Ammon's horn (tissue), 1 donor: ENCODE measurements around the gene FGF14.

Experiments
- DNase-seq: peaks from one replicate; pipeline ENCODE4 v3.0.0-alpha.2; 2016; ENCODE audit warnings: low spot score

FGF14 gene

DNA sequence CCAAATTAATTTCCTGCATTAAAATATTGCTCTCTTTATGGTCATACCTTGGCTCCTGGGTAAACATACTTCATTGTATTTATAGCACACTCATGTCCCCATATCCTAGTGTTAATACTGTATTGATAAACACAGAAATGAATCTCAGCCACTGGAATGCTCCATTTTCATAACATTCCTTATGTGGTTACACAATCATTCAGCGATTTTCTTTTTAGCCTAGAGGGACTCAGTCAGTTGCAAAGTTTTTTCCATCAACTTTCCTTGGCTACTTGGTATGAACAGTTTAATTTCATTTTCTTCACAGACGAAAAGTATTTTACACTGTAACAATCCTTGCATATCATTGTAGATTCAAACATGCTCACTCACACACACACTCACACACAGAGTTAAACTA is 471.5 kb downstream of the FGF14 start:
- no peak for DNase-seq

DNA sequence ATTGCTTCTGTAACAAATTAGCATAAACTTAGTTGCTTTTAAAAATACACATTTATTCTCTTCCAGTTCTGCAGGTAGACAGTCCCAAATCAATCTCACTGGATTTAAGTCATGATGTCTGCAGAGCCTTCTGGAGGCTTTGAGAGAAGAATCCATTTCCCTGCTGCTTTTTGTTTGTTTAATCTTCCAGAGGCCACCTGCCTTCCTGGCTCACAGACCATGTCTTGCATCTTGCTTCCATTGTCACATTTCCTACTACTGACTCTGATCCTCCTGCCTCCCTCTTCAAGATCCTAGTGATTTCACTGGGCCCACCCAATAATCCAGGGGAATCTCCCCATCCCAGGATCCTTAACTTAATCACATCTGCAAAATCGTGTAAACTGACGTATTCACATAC is 476.1 kb downstream of the FGF14 start:
- no peak for DNase-seq

DNA sequence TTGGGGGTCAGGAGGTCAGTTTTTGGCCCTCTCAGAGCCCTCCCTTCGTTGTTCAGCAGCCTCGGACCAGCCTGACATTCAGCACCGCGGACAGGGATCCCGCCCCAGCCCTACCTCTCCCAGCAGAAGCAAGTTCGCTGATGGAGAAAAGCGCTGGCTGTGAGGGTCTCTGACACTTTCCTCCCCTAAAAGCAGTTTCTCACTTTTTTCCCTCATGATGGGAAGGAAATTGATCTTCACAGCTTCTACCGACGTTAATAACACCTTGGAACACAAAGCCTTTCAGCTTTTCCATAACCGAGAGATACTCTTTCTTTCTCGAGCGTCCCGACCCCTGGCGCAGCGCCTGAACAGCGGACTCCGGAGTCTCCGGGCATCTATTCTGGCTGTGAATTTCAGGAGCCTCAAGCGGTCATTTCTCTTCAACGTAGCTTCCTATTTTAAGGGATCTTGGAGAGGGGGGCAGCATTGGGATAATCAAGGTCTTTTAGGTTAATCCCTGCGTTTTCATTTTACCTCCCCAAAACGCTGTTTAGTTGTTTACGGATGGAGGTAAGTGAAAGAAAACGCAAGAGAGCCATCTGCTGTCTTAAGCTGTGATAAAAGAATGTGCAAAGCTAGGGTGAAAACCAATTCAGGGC is 482.2 kb downstream of the FGF14 start:
- DNase-seq, result peak; percentile 20

DNA sequence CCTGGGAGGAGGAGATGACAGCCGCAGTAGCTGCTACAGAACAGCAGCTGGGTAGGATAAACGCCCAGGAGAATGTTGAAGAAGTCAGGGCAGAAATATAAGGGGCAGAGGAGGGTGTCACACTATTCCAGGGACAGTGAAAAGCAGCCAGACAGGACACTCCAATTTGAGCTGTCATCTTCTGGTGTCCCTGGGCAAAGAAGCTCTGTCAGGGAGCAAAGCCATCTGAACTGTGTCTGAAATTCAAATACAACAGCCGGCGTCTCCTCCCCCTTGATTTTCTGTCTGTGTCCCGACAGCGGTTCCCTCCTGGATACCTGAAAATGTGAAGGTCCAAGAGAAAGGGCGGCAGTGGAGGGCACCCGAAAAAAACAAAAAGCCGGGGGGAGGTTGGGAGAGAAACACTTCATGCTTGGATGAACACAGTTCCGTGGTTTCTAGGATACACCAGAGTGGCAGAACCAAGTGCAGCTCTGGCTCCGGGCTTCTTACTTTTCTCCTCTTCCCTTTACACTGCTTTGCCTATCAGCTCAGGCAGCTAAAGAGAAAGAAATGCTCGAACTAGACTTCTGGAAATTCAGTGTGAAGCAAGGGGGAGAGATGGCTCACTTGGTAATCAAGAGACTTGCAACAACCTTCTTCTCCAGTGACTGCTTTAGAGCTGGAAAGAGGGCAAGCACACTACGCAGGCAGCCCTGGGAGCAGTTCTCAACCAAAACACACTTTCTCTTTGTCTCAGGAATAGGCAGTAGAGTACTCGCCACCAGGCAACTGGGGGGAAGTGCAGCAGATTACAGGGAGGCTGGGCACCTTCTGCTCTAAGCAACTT is 483.8 kb downstream of the FGF14 start:
- DNase-seq, result peak; percentile 40

DNA sequence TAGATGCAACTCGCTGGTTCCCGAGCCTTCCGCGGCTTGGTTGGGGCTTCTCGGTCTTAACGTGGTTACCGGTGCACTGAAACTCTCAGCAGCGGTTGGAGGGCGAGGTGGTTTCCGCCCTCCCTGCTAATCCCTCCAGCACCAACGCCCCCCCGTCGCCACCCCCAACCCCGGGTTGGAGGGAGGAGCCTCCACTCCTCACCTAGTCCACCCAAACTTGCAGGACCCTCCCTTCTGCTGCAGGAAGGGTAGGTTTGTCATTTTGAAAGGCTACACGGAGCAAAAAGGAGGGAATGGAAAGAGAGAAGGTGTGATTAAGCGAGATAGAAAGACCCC is 484.4 kb downstream of the FGF14 start:
- no peak for DNase-seq

DNA sequence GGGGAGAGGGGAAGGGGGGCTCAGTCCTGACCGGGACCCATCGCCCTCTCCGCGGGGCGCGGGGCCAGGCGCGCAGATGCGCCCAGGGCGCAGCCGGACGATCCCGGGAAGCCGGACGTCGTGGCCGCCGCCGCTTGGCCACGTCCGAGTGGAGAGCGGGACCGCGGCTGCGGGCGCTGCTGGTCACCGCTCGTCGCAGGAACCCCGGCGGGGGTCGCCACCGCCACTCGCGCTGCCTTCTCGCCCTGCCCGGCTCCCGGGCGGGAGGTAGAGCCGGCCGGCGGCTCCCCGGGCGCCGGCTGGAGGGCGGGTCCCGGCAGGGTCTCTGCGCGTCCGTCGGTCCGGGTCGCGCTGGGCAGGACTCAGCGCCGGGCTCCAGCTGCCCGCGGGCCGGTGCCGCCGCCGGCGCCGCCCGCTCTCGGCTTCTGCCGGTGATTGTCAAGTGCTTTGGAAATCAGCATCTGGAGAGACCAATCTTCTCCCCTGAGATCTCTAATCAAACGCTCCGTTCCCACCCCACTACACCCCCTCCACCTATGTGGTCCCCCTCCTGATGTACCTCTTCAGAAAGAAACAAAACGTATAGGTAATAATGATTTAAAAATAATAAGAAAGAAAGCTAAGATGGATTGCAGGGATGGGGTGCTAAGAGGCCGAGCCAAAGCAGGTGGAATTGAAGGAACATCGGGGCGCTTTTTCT is 484.9 kb downstream of the FGF14 start:
- no peak for DNase-seq

GRCh38 chr13:101916108-101916774 is 485.6 kb downstream of the FGF14 start:
- DNase-seq, result peak; percentile 30

DNA sequence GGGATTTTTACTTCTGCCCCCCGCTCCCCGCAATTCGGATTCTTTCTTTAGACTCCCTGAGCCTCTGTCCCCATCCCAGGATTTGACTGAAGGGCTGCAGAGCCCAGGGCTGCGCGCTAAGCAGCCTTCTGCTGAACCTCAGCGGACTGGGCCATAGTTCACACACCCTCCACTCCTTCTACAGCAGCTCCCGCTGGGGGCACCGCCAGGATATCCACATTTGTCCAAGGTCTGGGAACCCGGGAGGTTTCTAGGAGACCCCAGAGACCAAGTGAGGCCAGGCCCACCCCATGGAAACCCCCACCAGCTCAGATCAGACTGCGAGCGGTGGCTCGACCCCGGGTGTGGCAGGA is 486.1 kb downstream of the FGF14 start:
- no peak for DNase-seq

DNA sequence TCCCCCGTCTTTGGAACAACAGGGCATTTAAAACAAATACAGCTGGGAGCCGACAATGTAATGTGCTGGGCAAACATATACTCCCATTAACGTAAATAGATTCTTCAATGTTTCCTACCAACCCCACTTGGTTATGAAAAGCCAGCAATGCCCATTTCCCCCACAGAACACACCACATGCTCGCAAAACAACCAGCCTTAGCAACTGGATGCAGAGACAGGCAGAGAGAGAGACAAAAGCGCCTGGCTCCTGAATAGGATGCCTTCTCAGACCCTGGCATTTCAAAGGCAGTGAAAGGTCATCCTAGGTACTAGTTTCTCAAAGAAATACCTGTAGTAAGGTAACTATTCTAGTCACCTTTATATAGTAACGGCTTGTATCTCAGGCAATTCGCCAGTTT is 486.5 kb downstream of the FGF14 start:
- DNase-seq, result peak; percentile 21

- no peak for DNase-seq
These were observed 490.1 kb downstream of the FGF14 start for GRCh38 chr13:101911752-101912151.

- DNase-seq, result no peak
These were observed 498.0 kb downstream of the FGF14 start for GRCh38 chr13:101903890-101904289.

- no peak for DNase-seq
These were observed 503.2 kb downstream of the FGF14 start for GRCh38 chr13:101898676-101899075.

DNA sequence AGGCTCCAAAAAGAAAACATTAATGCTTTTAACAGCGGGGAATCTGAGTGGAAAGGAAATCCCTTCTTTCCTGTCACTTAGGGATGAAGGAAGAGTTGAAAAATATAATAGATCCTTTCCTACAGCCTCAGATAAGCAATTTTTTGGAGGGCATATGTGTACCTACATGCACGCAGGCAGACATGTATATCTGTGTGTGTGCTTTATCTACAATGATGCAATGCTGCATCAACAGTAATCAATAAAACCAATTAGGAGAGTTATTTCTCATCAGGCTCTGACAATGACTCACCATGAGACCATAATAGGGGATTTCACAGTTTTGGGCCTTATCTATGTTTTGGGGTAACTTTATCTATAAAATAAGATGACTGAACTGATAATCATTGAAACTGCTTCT is 505.3 kb downstream of the FGF14 start:
- DNase-seq, result no peak

DNA sequence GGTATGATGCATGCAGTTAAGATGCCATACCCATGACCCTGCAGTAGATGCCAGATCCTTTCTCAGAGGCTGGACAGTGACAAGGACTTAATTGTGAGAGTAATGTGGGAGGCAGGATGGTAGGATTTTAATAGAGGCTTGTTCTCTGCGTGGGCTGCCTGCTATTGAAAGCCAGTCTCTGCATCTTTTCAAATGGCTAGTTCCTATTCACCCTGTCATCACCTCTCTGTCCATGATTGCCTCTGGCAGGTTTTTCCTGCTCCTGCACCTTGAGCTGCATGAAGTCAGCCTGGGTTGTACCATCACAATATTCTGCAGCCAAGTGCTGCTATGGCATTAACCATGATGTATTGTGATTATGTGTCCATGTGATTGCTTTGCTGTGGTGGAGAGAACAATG is 508.8 kb downstream of the FGF14 start:
- DNase-seq, result no peak

DNA sequence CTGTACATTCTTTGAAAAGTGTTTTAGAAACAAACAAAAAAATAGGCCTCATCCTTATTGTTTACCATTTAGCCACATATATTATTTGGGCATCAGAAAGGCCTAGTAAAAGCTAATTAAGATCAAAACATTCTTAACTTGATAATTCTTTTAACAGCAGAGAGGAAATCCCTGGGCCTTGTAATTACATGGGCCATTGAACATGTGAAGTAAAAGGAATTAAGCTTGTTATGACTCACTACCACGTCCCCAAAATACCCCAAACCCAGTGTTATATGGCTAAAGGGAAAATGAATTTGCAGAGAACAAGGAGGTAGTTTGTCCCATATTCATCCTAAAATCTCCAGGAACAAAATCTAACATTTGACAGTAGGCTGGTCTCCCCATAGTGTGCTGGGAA is 509.6 kb downstream of the FGF14 start:
- DNase-seq, result no peak

GRCh38 chr13:101881593-101881992 is 520.3 kb downstream of the FGF14 start:
- DNase-seq, result no peak

DNA sequence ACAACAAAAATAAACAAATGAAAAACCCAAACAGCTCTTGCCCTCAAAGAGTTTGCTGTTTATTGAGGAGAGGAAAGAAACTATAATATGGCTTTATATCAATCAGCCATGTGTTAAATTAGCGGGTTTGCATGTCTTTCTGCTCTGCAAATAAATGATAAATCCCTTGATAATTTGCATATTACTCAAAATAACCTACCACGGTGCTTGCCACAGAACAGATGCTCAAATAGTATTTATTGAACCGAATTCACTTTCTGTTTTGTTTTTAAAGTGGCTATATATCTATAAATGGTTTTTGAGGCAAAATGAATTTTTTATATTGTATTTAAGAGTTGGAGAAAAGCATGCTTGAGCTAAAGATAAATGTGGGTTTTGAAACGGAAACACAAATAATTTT is 521.3 kb downstream of the FGF14 start:
- DNase-seq, result no peak

DNA sequence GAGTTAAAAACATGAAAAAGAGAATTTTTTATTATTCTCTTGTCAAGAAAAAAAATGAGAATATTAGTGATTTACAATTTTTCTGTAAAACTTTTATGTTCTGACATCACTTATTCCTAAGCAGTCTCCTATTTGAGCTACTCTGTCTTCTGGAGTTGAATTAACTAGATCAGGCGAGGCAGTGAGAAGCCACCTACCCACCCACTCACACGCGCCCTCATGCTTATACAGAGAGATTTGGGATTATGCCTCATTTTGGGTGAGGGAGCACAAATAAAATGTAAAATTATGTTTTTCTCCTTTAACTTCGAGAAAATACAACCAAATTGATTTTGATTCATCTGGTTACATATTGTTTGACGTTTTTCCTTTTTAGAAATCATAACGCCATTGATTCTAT is 524.9 kb downstream of the FGF14 start:
- DNase-seq, result no peak

- DNase-seq, result peak; percentile 31
These were observed 526.0 kb downstream of the FGF14 start for GRCh38 chr13:101875717-101876393.

GRCh38 chr13:101875091-101875490 is 526.8 kb downstream of the FGF14 start:
- DNase-seq, result no peak

- DNase-seq, result no peak
These were observed 532.3 kb downstream of the FGF14 start for GRCh38 chr13:101869553-101869952.
